ENCODE measurements around the gene BPIFB2.

The BPIFB2 gene

GRCh38 chr20:33002087-33002808, 5.3 kb upstream of the BPIFB2 start:
- no peaks in the 10 kb centered on the region for H3K27me3 ChIP-seq (ENCODE audit: control insufficient read depth, insufficient read depth, low read length)
- H3K4me2 ChIP-seq (ENCODE audit: low read length), result no peak overlapping the region
- H3K4me3 ChIP-seq (ENCODE audit: low read depth, low read length), result no peak overlapping the region
- no peaks in the 10 kb centered on the region for H3K9me3 ChIP-seq (ENCODE audit: control insufficient read depth, low read length)
- H3K27ac ChIP-seq, result no peak overlapping the region
- H2AFZ ChIP-seq, result no peak overlapping the region
- H3K36me3 ChIP-seq (ENCODE audit: control insufficient read depth, insufficient read depth, low read length), result no peaks in the 10 kb centered on the region
- H3K79me2 ChIP-seq, result no peaks in the 10 kb centered on the region
- no peak overlapping the region for H3K9ac ChIP-seq
- TF ChIP-seq, protein P1, sequence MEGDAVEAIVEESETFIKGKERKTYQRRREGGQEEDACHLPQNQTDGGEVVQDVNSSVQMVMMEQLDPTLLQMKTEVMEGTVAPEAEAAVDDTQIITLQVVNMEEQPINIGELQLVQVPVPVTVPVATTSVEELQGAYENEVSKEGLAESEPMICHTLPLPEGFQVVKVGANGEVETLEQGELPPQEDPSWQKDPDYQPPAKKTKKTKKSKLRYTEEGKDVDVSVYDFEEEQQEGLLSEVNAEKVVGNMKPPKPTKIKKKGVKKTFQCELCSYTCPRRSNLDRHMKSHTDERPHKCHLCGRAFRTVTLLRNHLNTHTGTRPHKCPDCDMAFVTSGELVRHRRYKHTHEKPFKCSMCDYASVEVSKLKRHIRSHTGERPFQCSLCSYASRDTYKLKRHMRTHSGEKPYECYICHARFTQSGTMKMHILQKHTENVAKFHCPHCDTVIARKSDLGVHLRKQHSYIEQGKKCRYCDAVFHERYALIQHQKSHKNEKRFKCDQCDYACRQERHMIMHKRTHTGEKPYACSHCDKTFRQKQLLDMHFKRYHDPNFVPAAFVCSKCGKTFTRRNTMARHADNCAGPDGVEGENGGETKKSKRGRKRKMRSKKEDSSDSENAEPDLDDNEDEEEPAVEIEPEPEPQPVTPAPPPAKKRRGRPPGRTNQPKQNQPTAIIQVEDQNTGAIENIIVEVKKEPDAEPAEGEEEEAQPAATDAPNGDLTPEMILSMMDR (IDR thresholded peaks at IDR 0.05), result no peak
- no peaks in the 10 kb centered on the region for H3K4me1 ChIP-seq

DNA sequence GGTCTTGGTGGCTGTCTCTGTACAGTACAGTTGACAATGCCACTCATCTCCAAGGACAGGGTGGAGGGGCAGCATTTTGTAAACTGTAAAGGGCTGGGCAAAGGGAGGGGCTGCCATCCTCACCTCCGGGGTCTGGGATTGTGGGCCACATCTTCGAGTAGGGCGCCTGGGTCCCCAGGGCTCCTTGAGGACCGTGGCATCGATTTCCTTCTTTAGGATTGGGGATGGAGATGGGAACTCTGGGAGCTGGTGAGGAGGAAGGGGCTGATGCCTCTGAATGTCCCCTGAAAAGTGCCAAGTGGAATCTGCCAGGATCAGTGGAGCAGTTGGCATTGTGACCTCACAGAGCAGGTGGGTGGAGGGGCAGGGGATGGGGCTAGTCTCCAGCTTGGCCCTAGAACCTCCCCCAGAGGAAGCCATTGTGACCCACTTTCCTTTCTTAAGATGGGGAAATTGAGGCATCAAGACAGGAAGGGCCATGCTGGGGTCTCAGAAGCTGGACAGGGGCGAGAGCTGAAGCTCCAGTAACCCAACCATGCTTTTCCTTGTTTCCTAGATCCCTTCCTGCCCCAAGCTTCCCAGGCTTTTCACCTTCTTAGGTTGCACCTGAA, 3.3 kb upstream of the BPIFB2 start, which contains the start of gene SUN5:
TSS of gene SUN5 (minus strand) at position 293 of the 611 bp plus-strand sequence. CDS start at position 200, 93 bp downstream.
- Histone ChIP-seq H3K9ac (no peak within 1 kb of the TSS), H3K9me3 (ENCODE audit: control insufficient read depth, low read length) (no peaks in the 10 kb centered on the region), H3K79me2 (no peaks in the 10 kb centered on the region), H3K4me3 (ENCODE audit: low read depth, low read length) (no peak within 1 kb of the TSS), H3K36me3 (ENCODE audit: control insufficient read depth, insufficient read depth, low read length) (no peaks in the 10 kb centered on the region), H3K27ac (no peak within 1 kb of the TSS), H3K27me3 (ENCODE audit: control insufficient read depth, insufficient read depth, low read length) (no peaks in the 10 kb centered on the region), H3K4me2 (ENCODE audit: low read length) (no peak within 1 kb of the TSS), H2AFZ (no peak within 1 kb of the TSS), H3K4me1 (no peaks in the 10 kb centered on the region)
- TF ChIP-seq, protein P1 (IDR thresholded peaks at IDR 0.05), result no peak

- H2AFZ ChIP-seq, result no peak overlapping the region
- H3K36me3 ChIP-seq (ENCODE audit: control insufficient read depth, insufficient read depth, low read length), result no peaks in the 10 kb centered on the region
- no peak overlapping the region for H3K27ac ChIP-seq
- H3K4me1 ChIP-seq, result no peaks in the 10 kb centered on the region
- no peaks in the 10 kb centered on the region for H3K27me3 ChIP-seq (ENCODE audit: control insufficient read depth, insufficient read depth, low read length)
- no peaks in the 10 kb centered on the region for H3K9me3 ChIP-seq (ENCODE audit: control insufficient read depth, low read length)
- no peak overlapping the region for H3K9ac ChIP-seq
- no peaks in the 10 kb centered on the region for H3K79me2 ChIP-seq
- H3K4me3 ChIP-seq (ENCODE audit: low read depth, low read length), result no peak overlapping the region
- no peak overlapping the region for H3K4me2 ChIP-seq (ENCODE audit: low read length)
- TF ChIP-seq, protein P1 (IDR thresholded peaks at IDR 0.05), result peak; percentile 16
Observed at GRCh38 chr20:33005132-33005566, 2.4 kb upstream of the BPIFB2 start.

DNA sequence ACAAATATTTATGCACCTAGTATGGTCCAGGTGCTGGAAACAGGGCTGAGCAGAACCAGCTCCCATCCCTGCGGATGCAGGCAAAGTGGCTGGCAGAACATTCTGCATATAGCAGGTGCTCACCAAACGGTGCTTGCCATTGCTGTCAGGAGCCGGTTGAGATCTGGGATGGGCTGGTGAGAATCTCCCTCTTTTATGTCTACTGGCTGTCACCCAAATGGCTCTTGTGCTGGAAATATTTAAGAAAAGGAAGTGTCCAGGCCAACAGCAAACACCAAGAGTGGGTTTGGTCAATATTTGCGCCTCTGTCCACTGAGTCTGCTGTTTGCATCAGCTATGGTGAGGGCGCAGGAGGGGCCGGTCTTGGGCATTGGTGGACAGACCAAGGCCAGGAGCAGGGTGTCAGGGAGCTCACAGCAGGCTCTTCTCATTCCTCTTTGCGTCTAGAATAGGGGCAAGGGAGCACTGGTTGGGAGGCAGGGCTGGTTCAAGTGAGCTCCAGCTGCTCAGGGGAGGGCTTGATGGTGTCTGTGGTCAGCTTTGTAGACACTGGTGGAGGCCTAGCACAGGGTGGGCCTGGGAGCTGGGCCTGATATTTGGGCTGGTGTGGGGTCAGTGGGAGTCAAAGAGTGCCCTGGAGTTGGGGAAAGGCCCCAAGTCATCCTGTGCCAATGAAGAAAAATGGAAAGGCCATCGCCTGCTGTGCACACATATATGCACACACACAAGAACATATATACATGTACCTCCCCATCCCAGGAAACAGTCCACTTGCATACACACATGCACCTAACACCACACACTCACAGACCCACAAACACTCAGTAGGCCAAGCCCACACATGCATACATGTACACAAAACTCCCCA, 1.4 kb upstream of the BPIFB2 start:
- Histone ChIP-seq H3K79me2 (no peaks in the 10 kb centered on the region), H2AFZ (no peak overlapping the region), H3K4me1 (no peaks in the 10 kb centered on the region), H3K27me3 (ENCODE audit: control insufficient read depth, insufficient read depth, low read length) (no peaks in the 10 kb centered on the region), H3K9me3 (ENCODE audit: control insufficient read depth, low read length) (no peaks in the 10 kb centered on the region), H3K27ac (no peak overlapping the region), H3K4me3 (ENCODE audit: low read depth, low read length) (no peak overlapping the region), H3K36me3 (ENCODE audit: control insufficient read depth, insufficient read depth, low read length) (no peaks in the 10 kb centered on the region), H3K9ac (no peak overlapping the region), H3K4me2 (ENCODE audit: low read length) (no peak overlapping the region)
- TF ChIP-seq, protein P1 (IDR thresholded peaks at IDR 0.05), result no peak
